H1 (cell line): Measurements from ENCODE around the gene DHRS1. TPM values are rescaled to one million over a fixed set of nuclear protein-coding genes. Genes with fewer than 3 reads are reported as not detected.

Experiments used
- CTCF ChIA-PET: fragments of 300-600 bp; sonication (Branson Sonifier 250); formaldehyde crosslinking; loops from one replicate; lab custom pipeline; 2021; ENCODE audit not compliant: partially characterized antibody; lab: Charles Lee
- POLR2A ChIA-PET: fragments of 300-600 bp; sonication (Branson Sonifier 250); formaldehyde crosslinking; loops from one replicate; lab custom pipeline; 2021; ENCODE audit warnings: inconsistent platforms; ENCODE audit not compliant: partially characterized antibody; lab: Charles Lee
- DNase-seq, 2 experiments: peaks; one replicate each; pipeline versions ENCODE4 v3.0.0 to v3.0.0-alpha.2; 2010 to 2022; ENCODE audit warnings: low spot score in 2 of 2, low read depth in 1 of 2, mixed read lengths in 1 of 2
- FAIRE-seq: peaks from 2 replicates; lab custom pipeline; 2011; peaks lifted over from hg19 to GRCh38; lab: Jason Lieb, UNC
- H2AFZ ChIP-seq: 2 replicates; pipeline ENCODE4 v1.8.1; 2012; ENCODE audit warnings: low read length, inconsistent platforms
- H2AK5ac ChIP-seq: 2 replicates; pipeline ENCODE4 v1.6.1; 2013; ENCODE audit warnings: low read depth, low read length
- H2BK120ac ChIP-seq: replicated peaks from 2 replicates; pipeline ENCODE3; 2013; ENCODE audit warnings: low read depth, low read length, inconsistent platforms
- H2BK12ac ChIP-seq: 2 replicates; pipeline ENCODE4 v1.6.1; 2013; ENCODE audit warnings: low read depth, low read length
- H2BK15ac ChIP-seq: 2 replicates; pipeline ENCODE4 v1.6.1; 2013; ENCODE audit warnings: low read length
- H2BK20ac ChIP-seq: 2 replicates; pipeline ENCODE4 v1.6.1; 2013; ENCODE audit warnings: low read length
- H2BK5ac ChIP-seq: 2 replicates; pipeline ENCODE4 v1.6.1; 2013; ENCODE audit warnings: low read depth, low read length
- H3K14ac ChIP-seq: 2 replicates; pipeline ENCODE4 v1.6.1; 2013; ENCODE audit warnings: inconsistent platforms; ENCODE audit not compliant: insufficient read length
- H3K18ac ChIP-seq: 2 replicates; pipeline ENCODE4 v1.6.1; 2013; ENCODE audit warnings: low read length; ENCODE audit errors: extremely low read depth
- H3K23ac ChIP-seq: 2 replicates; pipeline ENCODE4 v1.6.1; 2013; ENCODE audit warnings: inconsistent platforms; ENCODE audit not compliant: insufficient read length
- H3K23me2 ChIP-seq: 2 replicates; pipeline ENCODE4 v1.6.1; 2013; ENCODE audit warnings: low read depth, low read length
- H3K27ac ChIP-seq: 2 replicates; pipeline ENCODE4 v1.6.1; 2011; ENCODE audit warnings: low read depth, low read length, inconsistent platforms
- H3K27me3 ChIP-seq, 4 experiments: replicated peaks in 1 of 4; 1 replicate in 1 of 4; 2 replicates in 3 of 4; pipeline versions ENCODE4 v1.6.1 to v1.8.1; 2011 to 2013; ENCODE audit warnings: low read length in 3 of 4, mild to moderate bottlenecking in 3 of 4, inconsistent platforms in 2 of 4, mixed read lengths in 2 of 4, moderate library complexity in 1 of 4; ENCODE audit not compliant: control insufficient read depth in 3 of 4, insufficient read depth in 3 of 4; ENCODE audit errors: extremely low read depth in 1 of 4
- H3K36me3 ChIP-seq, 4 experiments: 2 replicates each; pipeline versions ENCODE4 v1.6.1 to v1.8.1; 2011 to 2013; ENCODE audit warnings: mild to moderate bottlenecking in 4 of 4, low read length in 3 of 4, moderate library complexity in 2 of 4, control low read depth in 1 of 4, inconsistent platforms in 1 of 4; ENCODE audit not compliant: insufficient read depth in 4 of 4, control insufficient read depth in 2 of 4
- H3K4ac ChIP-seq: replicated peaks from 2 replicates; pipeline ENCODE3; 2013; ENCODE audit warnings: low read length, low read depth, mixed read lengths, inconsistent platforms; ENCODE audit not compliant: insufficient read length
- H3K4me1 ChIP-seq, 4 experiments: replicated peaks in 1 of 4; 1 replicate in 1 of 4; 2 replicates in 3 of 4; pipeline versions ENCODE4 v1.6.1 to v1.8.1; 2011 to 2013; ENCODE audit warnings: low read length in 3 of 4, inconsistent platforms in 2 of 4, mixed read lengths in 1 of 4; ENCODE audit not compliant: insufficient read depth in 4 of 4, control insufficient read depth in 3 of 4
- H3K4me2 ChIP-seq, 2 experiments: 2 replicates each; pipeline versions ENCODE4 v1.6.1 to v1.8.1; 2011 to 2013; ENCODE audit warnings: low read depth in 2 of 2, low read length in 2 of 2, control low read depth in 1 of 2, inconsistent platforms in 1 of 2, mild to moderate bottlenecking in 1 of 2; ENCODE audit not compliant: insufficient read depth in 1 of 2
- H3K4me3 ChIP-seq, 4 experiments: fragments of 200-600, 300-600 bp in 1 of 4; sonication (generic), shearing (Covaris generic), sonication (Bioruptor Twin) in 1 of 4; 2 replicates each; pipeline versions ENCODE4 v1.5.1 to v1.8.1; 2011 to 2016; ENCODE audit warnings: low read length in 4 of 4, low read depth in 3 of 4, control low read depth in 2 of 4, inconsistent platforms in 2 of 4, mild to moderate bottlenecking in 2 of 4, mixed read lengths in 1 of 4, moderate library complexity in 1 of 4; ENCODE audit not compliant: insufficient read depth in 2 of 4; ENCODE audit errors: extremely low read depth in 1 of 4
- H3K56ac ChIP-seq: replicated peaks from 2 replicates; pipeline ENCODE3; 2013; ENCODE audit warnings: low read depth, mild to moderate bottlenecking, mixed read lengths, low read length, inconsistent platforms; ENCODE audit not compliant: insufficient read length
- H3K79me1 ChIP-seq: 2 replicates; pipeline ENCODE4 v1.6.1; 2013; ENCODE audit warnings: low read depth, low read length, control low read depth
- H3K79me2 ChIP-seq, 2 experiments: 2 replicates each; pipeline versions ENCODE4 v1.6.1 to v1.8.1; 2012 to 2013; ENCODE audit warnings: low read length in 2 of 2, mild to moderate bottlenecking in 2 of 2, inconsistent platforms in 1 of 2; ENCODE audit not compliant: insufficient read depth in 2 of 2, control insufficient read depth in 1 of 2
- H3K9ac ChIP-seq, 4 experiments: replicated peaks in 1 of 4; 1 replicate in 1 of 4; 2 replicates in 3 of 4; pipeline versions ENCODE4 v1.6.1 to v1.8.1; 2011 to 2013; ENCODE audit warnings: low read depth in 3 of 4, low read length in 3 of 4, control low read depth in 2 of 4, mild to moderate bottlenecking in 2 of 4, moderate library complexity in 2 of 4, inconsistent platforms in 1 of 4; ENCODE audit errors: extremely low read depth in 1 of 4
- H3K9me3 ChIP-seq, 2 experiments: 2 replicates each; pipeline versions ENCODE4 v1.6.1 to v1.8.1; 2012 to 2013; ENCODE audit warnings: mild to moderate bottlenecking in 2 of 2, moderate library complexity in 2 of 2, control low read depth in 1 of 2, inconsistent platforms in 1 of 2, low read depth in 1 of 2, low read length in 1 of 2, mixed read lengths in 1 of 2; ENCODE audit not compliant: insufficient read depth in 2 of 2
- H4K20me1 ChIP-seq, 2 experiments: replicated peaks in 1 of 2; 2 replicates each; pipeline versions ENCODE3 to v1.8.1; 2011 to 2013; ENCODE audit warnings: inconsistent platforms in 2 of 2, low read length in 2 of 2, mild to moderate bottlenecking in 1 of 2; ENCODE audit not compliant: insufficient read depth in 2 of 2, control insufficient read depth in 1 of 2
- H4K5ac ChIP-seq: 2 replicates; pipeline ENCODE4 v1.6.1; 2013; ENCODE audit warnings: low read length, low read depth, mixed read lengths, inconsistent platforms; ENCODE audit not compliant: insufficient read length
- H4K8ac ChIP-seq: 2 replicates; pipeline ENCODE4 v1.8.0; 2013; ENCODE audit warnings: mild to moderate bottlenecking, moderate library complexity, low read length, inconsistent platforms; ENCODE audit not compliant: insufficient read depth; ENCODE audit errors: extremely low read depth
- H4K91ac ChIP-seq: replicated peaks from 2 replicates; pipeline ENCODE3; 2013; ENCODE audit warnings: low read length, mixed read lengths, inconsistent platforms; ENCODE audit not compliant: insufficient read length
- ATF3 ChIP-seq: IDR thresholded peaks from 2 replicates; pipeline ENCODE4 v1.6.1; 2011; ENCODE audit warnings: low read depth, mild to moderate bottlenecking, low read length; ENCODE audit not compliant: insufficient read depth
- BACH1 ChIP-seq: IDR thresholded peaks from 2 replicates; pipeline ENCODE4 v1.6.1; 2012; ENCODE audit warnings: low read length, improper control_type of control experiment
- BCL11A ChIP-seq, 2 experiments: IDR thresholded peaks; one replicate each; pipeline ENCODE4 v1.6.1; 2011; ENCODE audit warnings: low read depth in 2 of 2, low read length in 2 of 2, mild to moderate bottlenecking in 2 of 2
- CBX8 ChIP-seq: fragments of 300-800, 300-1000 bp; sonication (generic); IDR thresholded peaks from 2 replicates; pipeline ENCODE4 v1.7.1; 2016; ENCODE audit warnings: low read depth, low read length, borderline replicate concordance
- E2F6 ChIP-seq: IDR thresholded peaks from 2 replicates; pipeline ENCODE4 v1.6.1; 2012; ENCODE audit warnings: inconsistent platforms
- GABPA ChIP-seq: IDR thresholded peaks from 2 replicates; pipeline ENCODE4 v1.6.1; 2011; ENCODE audit warnings: mild to moderate bottlenecking, low read length, moderate library complexity, borderline replicate concordance; ENCODE audit not compliant: insufficient read depth
- KDM4A ChIP-seq: IDR thresholded peaks from one replicate; pipeline ENCODE4 v1.7.1; 2012; ENCODE audit warnings: low read depth, mild to moderate bottlenecking, moderate library complexity, low read length, inconsistent platforms; ENCODE audit not compliant: severe bottlenecking
- MAX ChIP-seq: IDR thresholded peaks from 2 replicates; pipeline ENCODE4 v1.6.1; 2012; ENCODE audit warnings: inconsistent platforms
- SRF ChIP-seq: IDR thresholded peaks from 2 replicates; pipeline ENCODE4 v1.6.1; 2011; ENCODE audit warnings: mild to moderate bottlenecking, low read depth, low read length, moderate library complexity
- TAF7 ChIP-seq: optimal IDR thresholded peaks from 2 replicates; pipeline ENCODE3; 2011; ENCODE audit warnings: low read depth, mild to moderate bottlenecking, inconsistent platforms, low read length, moderate library complexity, borderline replicate concordance
- TEAD4 ChIP-seq: IDR thresholded peaks from 2 replicates; pipeline ENCODE4 v1.6.1; 2012; ENCODE audit warnings: low read depth, low read length, inconsistent platforms, mixed read lengths
- WGBS, 2 experiments: shearing (Covaris generic) in 1 of 2; methylation state at CpG; one replicate each; pipeline versions ENCODE4 v1.1.6 to v1.1.7; 2013 to 2015; ENCODE audit warnings: low lambda C conversion rate in 2 of 2, mixed read lengths in 2 of 2, inconsistent platforms in 1 of 2, low coverage in 1 of 2, missing lambda C conversion rate in 1 of 2; ENCODE audit not compliant: insufficient replicate concordance in 2 of 2, insufficient coverage in 1 of 2, insufficient read length in 1 of 2; ENCODE audit errors: extremely low coverage in 1 of 2, missing lambda C conversion rate in 1 of 2; 5-methylcytosine and 5-hydroxymethylcytosine counted together
- polyA plus RNA-seq, 7 experiments: library from polyadenylated mRNA; depleted of rRNA in 3 of 7; stranded (reverse) in 5 of 7; unstranded in 2 of 7; fragments of >200 nt in 5 of 7; fragments of 200-250 nt in 2 of 7; gene quantifications; 1 replicate in 5 of 7; 2 replicates in 1 of 7; 4 replicates in 1 of 7; pipeline versions ENCODE4 v1.2.1 to v1.2.3, GENCODE V29; 2011 to 2013; ENCODE audit warnings: missing spikeins in 2 of 7, mixed read lengths in 2 of 7
- total RNA-seq: library from RNA; stranded (reverse); fragmentation: NEBNext Ultra II Directional; extraction: Animal tissue kit (Norgen Biotek cat#: 25700); gene quantifications from 2 replicates; pipeline ENCODE4 v1.2.1, GENCODE V29; 2021

The DHRS1 gene
- total and polyA plus RNA-seq, 2 of the 8 experiments (the other 6 are each of a cell fraction or from before 2014, with no cell fraction given): 8.8 to 31.7 TPM

GRCh38 chr14:24315243-24315806 lies 15.7 kb upstream of the DHRS1 start:
- CTCF ChIA-PET: interaction anchor here (0.6 to 27.8 kb wide), 11 partner anchors 8 to 140 kb away, joined by 3 to 664 read pairs (median 5); partner anchors contain the start of genes ADCY4, CBLN3, CIDEB and DHRS1
- H4K91ac ChIP-seq: no peak overlapping the region
- H3K27ac ChIP-seq: no peak overlapping the region
- H2BK20ac ChIP-seq: no peak overlapping the region
- peaks cover 0 to 2% of the 10 kb centered on the region in 2 experiments for H4K20me1 ChIP-seq
- H3K14ac ChIP-seq: no peak overlapping the region
- H2AFZ ChIP-seq: no peak overlapping the region
- H2BK120ac ChIP-seq: no peak overlapping the region
- no peaks in the 10 kb centered on the region for H3K79me1 ChIP-seq
- H4K8ac ChIP-seq: no peak overlapping the region; the same call in 1 of the 2 replicates
- no peak overlapping the region for H3K9ac ChIP-seq
- H4K5ac ChIP-seq: no peak overlapping the region
- H3K9me3 ChIP-seq: no peaks in the 10 kb centered on the region; a peak in 1 of 4 replicates
- no peak overlapping the region for H2BK15ac ChIP-seq
- H2BK5ac ChIP-seq: no peak overlapping the region
- no peak overlapping the region for H3K56ac ChIP-seq
- H3K4me1 ChIP-seq: no peaks in the 10 kb centered on the region; a peak in 2 of 7 replicates
- no peaks in the 10 kb centered on the region for H3K23me2 ChIP-seq
- H3K4me2 ChIP-seq: no peak overlapping the region
- no peak overlapping the region for H3K23ac ChIP-seq
- H3K27me3 ChIP-seq: peaks cover 0 to 40% (median 30%) of the 10 kb centered on the region in 4 experiments; a peak in 6 of 7 replicates
- POLR2A ChIA-PET: interaction anchor here (1.4 to 1.9 kb wide), 5 partner anchors 15 to 116 kb away, joined by 3 to 5 read pairs (median 4); partner anchors contain the start of genes DHRS1 and NOP9
- H3K4ac ChIP-seq: no peak overlapping the region
- no peak for DNase-seq
- no peak overlapping the region for H3K4me3 ChIP-seq
- no peak overlapping the region for H2BK12ac ChIP-seq
- no peak overlapping the region for H3K18ac ChIP-seq
- H2AK5ac ChIP-seq: peak overlapping the region; percentile 17; the same call in 1 of the 2 replicates
- H3K36me3 ChIP-seq: peaks cover 0 to 10% (median 0%) of the 10 kb centered on the region in 4 experiments; a peak in 2 of 8 replicates
- no peak for FAIRE-seq
- H3K79me2 ChIP-seq: no peaks in the 10 kb centered on the region
- WGBS, 2 experiments: 93% methylated on average over 10 of the region's 10 CpGs; no CpG with 5 or more reads in 1 of the 2 experiments
- TF ChIP-seq TAF7 (no peak), TEAD4 (no peak), CBX8 (no peak), MAX (no peak), BCL11A (IDR thresholded peaks at IDR 0.05; ENCODE audit: low read depth in 2 of 2, low read length in 2 of 2) (no peak), GABPA (no peak), SRF (no peak), KDM4A (no peak), BACH1 (no peak), ATF3 (no peak), E2F6 (no peak)
